IPS DF 6.9 (cell line): ENCODE data around the gene SFTPD.
"Not testable (repeated sequence)": the region's sequence is repeated elsewhere in the genome, so short reads cannot be mapped to it uniquely, and the experiment has no call there.

Experiments used
- DNase-seq: peaks from one replicate; pipeline ENCODE4 v3.0.0-alpha.2; 2013; ENCODE audit warnings: low read depth, low spot score
- H3K27ac ChIP-seq: one replicate; pipeline ENCODE4 v1.5.1; 2013; ENCODE audit warnings: low read length, control low read depth
- H3K27me3 ChIP-seq: 2 replicates; pipeline ENCODE4 v1.6.1; 2013; ENCODE audit warnings: mild to moderate bottlenecking, low read length; ENCODE audit not compliant: control insufficient read depth, insufficient read depth
- H3K36me3 ChIP-seq: 2 replicates; pipeline ENCODE4 v1.6.1; 2013; ENCODE audit warnings: low read length; ENCODE audit not compliant: control insufficient read depth, insufficient read depth
- H3K4me1 ChIP-seq: 2 replicates; pipeline ENCODE4 v1.6.1; 2013; ENCODE audit warnings: low read length; ENCODE audit not compliant: control insufficient read depth, insufficient read depth
- H3K4me3 ChIP-seq: 2 replicates; pipeline ENCODE4 v1.5.1; 2013; ENCODE audit warnings: mild to moderate bottlenecking, low read length
- H3K9me3 ChIP-seq: 2 replicates; pipeline ENCODE4 v1.6.1; 2013; ENCODE audit warnings: low read length, inconsistent platforms; ENCODE audit not compliant: control insufficient read depth, insufficient read depth
- WGBS: extraction: QIAGEN DNeasy Blood & Tissue Kit; methylation state at CpG from one replicate; pipeline ENCODE4 v1.1.7; 2013; ENCODE audit warnings: mixed read lengths, missing lambda C conversion rate; ENCODE audit not compliant: insufficient read length, insufficient coverage; 5-methylcytosine and 5-hydroxymethylcytosine counted together

The SFTPD gene

DNA sequence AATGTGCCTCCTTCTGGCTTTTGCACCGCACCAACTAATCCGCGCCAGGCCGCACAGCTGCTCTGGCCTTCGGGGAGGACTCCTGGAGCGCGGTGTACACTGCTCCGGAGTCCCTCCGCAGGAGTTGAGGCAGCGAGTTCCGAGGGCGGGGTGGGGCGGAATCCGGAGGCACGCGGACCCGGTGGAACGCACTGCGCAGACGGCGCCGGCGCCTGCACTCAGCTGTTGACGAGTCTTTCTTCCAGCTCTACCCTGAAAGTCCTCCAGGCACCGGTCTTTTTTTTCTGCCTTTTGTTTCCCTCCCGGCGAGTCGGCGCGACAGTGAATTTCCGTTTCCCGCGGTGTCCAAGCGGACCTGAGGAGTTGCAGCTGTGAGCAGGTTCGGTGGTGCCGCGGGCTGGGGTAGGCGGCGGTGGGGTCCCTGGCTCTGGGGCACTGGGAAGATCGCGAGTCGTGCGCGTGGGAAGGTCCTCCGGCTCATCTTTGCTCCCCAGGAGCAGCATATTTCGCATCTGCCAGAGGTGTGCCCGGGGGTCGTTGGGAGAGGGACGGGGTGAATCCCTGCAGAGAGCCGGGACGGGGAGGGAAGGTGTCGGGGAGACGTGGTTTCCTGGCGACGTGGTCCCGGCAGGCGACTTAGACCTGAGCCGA lies 44.1 kb downstream of the SFTPD start:
- no peak for DNase-seq
- WGBS: no CpG with 5 or more reads among the region's 58 CpGs
- Histone ChIP-seq H3K4me1 (no peaks in the 10 kb centered on the region), H3K9me3 (no peaks in the 10 kb centered on the region), H3K36me3 (no peaks in the 10 kb centered on the region), H3K27me3 (peaks cover 4% of the 10 kb centered on the region; the same call in 1 of the 2 replicates), H3K27ac (no peak overlapping the region), H3K4me3 (peak overlapping the region; percentile 75)

GRCh38 chr10:79901571-79901970 lies 47.3 kb downstream of the SFTPD start:
- H3K4me1 ChIP-seq, H3K27me3 ChIP-seq, H3K36me3 ChIP-seq, DNase-seq, H3K9me3 ChIP-seq, H3K27ac ChIP-seq, H3K4me3 ChIP-seq: not testable (repeated sequence)
- WGBS: no CpG with 5 or more reads among the region's 1 CpG

GRCh38 chr10:79898597-79899325 lies 50.1 kb downstream of the SFTPD start:
- WGBS: no CpG with 5 or more reads among the region's 3 CpGs
- Histone ChIP-seq H3K4me1 (no peaks in the 10 kb centered on the region), H3K4me3 (no peak overlapping the region), H3K27ac (no peak overlapping the region), H3K36me3 (no peaks in the 10 kb centered on the region), H3K27me3 (peaks cover 2% of the 10 kb centered on the region; the same call in 1 of the 2 replicates), H3K9me3 (no peaks in the 10 kb centered on the region)
- DNase-seq: no peak

- H3K9me3 ChIP-seq, H3K27ac ChIP-seq, H3K36me3 ChIP-seq, H3K27me3 ChIP-seq, H3K4me3 ChIP-seq, H3K4me1 ChIP-seq, DNase-seq: not testable (repeated sequence)
- no CpG with 5 or more reads among the region's 17 CpGs for WGBS
Observed at GRCh38 chr10:79892896-79893295, 56.0 kb downstream of the SFTPD start.

DNA sequence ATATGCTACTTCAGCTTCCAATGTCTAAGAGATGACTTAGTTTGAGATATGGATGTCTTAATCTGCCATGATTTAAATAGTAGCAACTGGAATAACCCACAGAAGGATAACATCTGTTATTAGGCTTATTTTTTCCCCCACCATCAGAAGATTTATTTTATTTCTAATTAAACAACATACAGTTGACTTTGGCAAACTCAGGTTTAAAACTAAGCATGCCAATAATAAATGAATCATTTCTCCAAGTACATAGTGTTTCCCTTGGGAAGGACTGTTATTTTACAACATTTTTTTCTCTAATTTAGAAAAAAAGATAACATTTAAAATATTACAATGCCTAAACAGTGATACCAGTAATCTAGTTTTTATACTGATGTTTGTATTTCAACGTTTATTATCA lies 58.4 kb downstream of the SFTPD start:
- Histone ChIP-seq H3K27me3 (no peaks in the 10 kb centered on the region), H3K27ac (no peak overlapping the region), H3K4me3 (no peak overlapping the region), H3K4me1 (no peaks in the 10 kb centered on the region), H3K36me3 (no peaks in the 10 kb centered on the region), H3K9me3 (no peaks in the 10 kb centered on the region)
- DNase-seq: no peak
- no CpG with 5 or more reads among the region's 1 CpG for WGBS

DNA sequence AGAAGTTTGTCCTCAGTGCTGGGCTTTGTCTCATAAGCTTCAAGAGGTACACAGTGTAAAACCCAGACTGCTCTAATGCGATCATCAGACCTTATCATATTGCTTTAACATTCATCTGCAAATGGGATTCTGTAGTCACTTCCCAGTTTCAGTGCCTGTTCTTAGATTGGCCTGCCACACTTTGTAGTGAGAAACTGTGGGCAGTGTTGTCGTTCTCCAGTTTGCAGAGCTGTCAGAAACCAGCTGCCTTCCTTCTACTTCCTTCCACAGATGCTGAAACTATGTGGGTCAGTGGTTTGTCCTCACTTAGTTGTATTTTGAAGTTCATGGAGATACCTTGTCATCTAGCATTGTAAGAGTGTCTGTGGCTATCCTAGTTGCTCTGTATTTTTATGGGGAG lies 59.9 kb downstream of the SFTPD start:
- WGBS: no CpG with 5 or more reads among the region's 2 CpGs

More for the DNA sequence above, 59.9 kb downstream of the SFTPD start:
- H3K27me3 ChIP-seq, H3K4me1 ChIP-seq, H3K9me3 ChIP-seq, H3K4me3 ChIP-seq, H3K27ac ChIP-seq, DNase-seq, H3K36me3 ChIP-seq: not testable (repeated sequence)
